HG02678 (cell line): ENCODE data around the gene DLGAP1.
"Not testable (repeated sequence)": the region's sequence is repeated elsewhere in the genome, so short reads cannot be mapped to it uniquely, and the experiment has no call there.

ENCODE experiments used
- ATAC-seq: cut with Tn5 transposase; IDR thresholded peaks from one replicate; pipeline ENCODE4 v1.9.1; 2021; ENCODE audit warnings: mild to moderate bottlenecking, moderate library complexity; ENCODE audit not compliant: unreplicated experiment

Gene DLGAP1

GRCh38 chr18:3599861-3600260, 855.2 kb downstream of the DLGAP1 start:
- no peak for ATAC-seq

DNA sequence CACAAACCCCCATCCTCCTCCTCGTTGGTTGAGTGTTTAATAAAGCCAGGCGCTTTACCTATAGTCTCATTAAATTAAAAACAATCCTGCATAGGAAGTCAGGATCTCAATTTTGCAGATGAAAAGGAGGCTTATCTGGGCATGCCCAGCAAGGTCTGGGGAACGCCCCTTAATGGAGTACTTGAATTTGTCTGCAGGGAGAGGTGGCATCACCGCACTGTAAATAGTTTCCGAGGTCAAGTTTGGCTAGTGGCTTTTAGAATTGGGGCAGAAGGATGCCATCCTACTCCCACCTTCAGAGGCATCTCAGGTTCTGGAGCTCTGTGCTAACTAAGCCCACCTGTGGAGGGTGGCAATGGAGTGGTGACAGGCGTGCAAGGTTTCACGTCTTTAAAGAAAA, 855.9 kb downstream of the DLGAP1 start:
- no peak for ATAC-seq

DNA sequence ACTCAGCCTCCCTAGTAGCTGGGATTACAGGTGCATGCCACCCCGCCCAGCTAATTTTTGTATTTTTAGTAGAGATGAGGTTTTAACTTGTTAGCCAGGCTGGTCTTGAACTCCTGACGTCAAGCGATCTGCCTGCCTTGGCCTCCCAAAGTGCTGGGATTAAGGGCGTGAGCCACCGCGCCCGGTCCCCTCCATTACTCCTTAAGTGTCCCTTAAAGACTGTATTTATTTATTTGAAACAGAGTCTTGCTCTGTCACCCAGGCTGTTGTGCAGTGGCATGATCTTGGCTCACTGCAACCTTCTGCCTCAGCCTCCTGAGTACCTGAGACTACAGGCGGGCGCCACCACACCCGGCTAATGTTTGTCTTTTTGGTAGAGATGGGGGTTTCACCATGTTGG, 856.5 kb downstream of the DLGAP1 start:
- ATAC-seq: no peak

- no peak for ATAC-seq
Measured at GRCh38 chr18:3597409-3598357, 857.4 kb downstream of the DLGAP1 start.

DNA sequence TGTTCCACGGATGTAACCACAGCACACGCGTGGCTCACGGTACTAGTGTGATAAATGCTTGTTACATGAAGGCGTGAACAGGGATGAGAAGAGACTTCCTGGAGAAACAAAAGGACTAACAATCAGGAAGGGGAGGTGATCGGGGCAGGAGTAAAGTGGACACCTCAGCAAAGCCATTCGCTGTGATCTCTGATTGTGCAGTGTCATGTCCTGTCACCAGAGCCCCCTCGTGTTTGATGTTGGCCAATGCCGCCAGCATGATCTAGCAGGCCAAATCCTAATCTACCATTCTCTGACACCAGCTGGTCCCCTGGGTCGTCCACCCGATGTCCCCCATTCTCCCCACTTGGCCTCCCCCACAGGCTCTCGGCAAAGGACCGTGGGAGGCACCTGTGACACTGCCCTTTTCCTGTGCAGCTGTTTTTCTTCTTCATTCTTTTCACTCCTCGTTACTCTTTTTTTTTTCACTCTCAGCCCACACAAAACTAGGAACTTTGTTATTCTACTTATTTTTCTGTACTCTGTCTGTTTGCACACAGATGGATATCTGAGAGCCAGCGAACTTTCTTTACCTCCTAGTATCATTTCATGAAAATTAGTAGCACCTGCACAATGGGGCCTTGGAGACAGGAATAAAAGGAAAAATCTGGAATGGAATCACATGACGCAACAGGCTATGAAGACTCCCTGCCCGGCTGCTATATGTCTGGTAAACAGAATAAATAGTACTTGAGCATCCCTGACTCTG, 858.3 kb downstream of the DLGAP1 start:
- peak; percentile 44 for ATAC-seq

- ATAC-seq: no peak
Measured at GRCh38 chr18:3596324-3596636, 858.8 kb downstream of the DLGAP1 start.

- ATAC-seq: peak; percentile 43
Measured at GRCh38 chr18:3595369-3596273, 859.5 kb downstream of the DLGAP1 start.

- ATAC-seq: no peak
Measured at GRCh38 chr18:3594760-3595368, 860.2 kb downstream of the DLGAP1 start.

GRCh38 chr18:3593904-3594759, 861.0 kb downstream of the DLGAP1 start:
- ATAC-seq: peak; percentile 63

DNA sequence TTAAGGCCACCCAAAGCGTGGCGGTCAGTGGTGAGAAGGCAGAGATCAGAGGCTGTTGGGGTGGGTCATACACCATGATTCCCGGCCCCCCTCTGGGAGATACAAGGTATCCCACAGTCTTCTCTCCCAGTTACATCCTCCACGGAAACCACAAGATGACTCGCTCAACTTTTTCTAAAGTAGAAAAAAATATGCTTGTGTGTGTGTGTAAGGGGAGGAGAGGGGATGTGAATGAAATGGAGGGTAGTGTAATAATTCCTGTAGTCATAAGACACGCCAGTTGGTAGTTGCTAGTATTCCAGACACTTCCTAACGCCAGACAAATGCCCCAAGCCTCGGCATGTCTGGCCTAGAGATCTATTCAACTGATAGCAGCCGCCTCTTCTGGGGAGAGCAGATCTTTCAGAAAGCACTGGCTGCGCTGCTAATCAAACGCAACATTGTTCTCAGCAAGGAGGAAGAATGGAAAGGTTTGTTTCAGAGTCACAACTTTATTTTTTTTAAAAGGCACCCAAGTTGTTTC, 861.7 kb downstream of the DLGAP1 start:
- ATAC-seq: peak; percentile 1

GRCh38 chr18:3592864-3593263, 862.2 kb downstream of the DLGAP1 start:
- ATAC-seq: no peak

DNA sequence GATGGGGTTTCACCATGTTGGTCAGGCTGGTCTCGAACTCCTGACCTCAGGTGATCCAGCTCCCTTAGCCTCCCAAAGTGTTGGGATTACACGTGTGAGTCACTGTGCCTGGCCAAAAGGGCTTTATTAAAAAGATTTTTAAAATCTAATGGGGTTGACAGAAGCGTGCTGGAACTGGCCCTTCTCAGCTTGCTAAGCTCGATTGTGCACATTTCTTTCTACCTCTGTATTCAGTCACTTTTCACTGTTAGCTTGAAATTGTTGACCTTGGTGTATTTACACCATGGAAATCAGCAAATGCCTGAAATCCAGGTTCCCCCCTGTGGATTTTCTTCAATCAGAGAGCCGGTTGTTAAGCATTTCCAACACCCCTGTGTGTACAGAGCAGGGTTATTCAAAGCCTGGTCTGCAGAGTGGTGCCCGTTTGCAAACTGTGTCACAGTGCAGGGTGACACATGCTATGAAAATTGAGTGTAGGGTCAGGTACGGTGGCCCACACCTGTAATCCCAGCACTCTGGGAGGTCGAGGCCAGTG, 864.9 kb downstream of the DLGAP1 start:
- no peak for ATAC-seq

GRCh38 chr18:3585656-3586509, 869.2 kb downstream of the DLGAP1 start:
- peak; percentile 4 for ATAC-seq

- ATAC-seq: no peak
Measured at GRCh38 chr18:3584897-3585460, 870.1 kb downstream of the DLGAP1 start.

GRCh38 chr18:3584266-3584861, 870.7 kb downstream of the DLGAP1 start:
- no peak for ATAC-seq

GRCh38 chr18:3583873-3584247, 871.2 kb downstream of the DLGAP1 start:
- ATAC-seq: no peak

DNA sequence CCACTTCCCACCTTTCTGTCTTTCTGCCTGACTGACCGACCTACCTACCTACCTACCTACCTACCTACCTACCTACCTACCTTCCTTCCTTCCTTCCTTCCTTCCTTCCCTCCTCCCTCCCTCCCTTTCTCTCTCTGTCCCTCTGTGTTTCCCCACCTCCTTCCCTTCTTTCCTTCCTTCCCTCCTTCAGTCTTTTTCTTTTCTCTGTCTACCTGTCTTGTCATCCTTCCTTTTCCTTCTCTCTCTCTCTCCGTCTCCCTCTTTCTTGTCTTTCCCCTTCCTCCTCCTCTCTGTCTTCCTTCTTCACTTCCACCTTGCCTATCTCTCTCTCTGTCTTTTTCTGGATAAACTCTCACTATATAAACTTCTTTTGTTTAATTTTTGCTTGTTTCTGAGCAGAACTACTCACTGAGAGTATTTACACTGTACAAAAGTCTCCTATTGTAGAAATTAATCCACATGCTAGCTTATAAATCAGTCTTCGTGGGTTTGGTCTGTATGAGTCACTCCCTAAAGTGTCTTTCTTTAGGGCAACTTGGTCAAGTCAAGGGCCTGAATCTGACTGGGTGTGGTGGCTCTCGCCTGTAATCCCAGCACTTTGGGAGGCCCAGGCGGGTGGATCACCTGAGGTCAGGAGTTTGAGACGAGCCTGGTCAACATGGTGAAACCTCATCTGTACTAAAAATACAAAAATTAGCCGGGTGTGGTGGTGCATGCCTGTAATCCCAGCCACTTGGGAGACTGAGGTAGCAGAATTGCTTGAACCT, 871.8 kb downstream of the DLGAP1 start:
- ATAC-seq: not testable (repeated sequence)
